Large intestine (tissue), 3 donors: ENCODE data around the gene HMGN1. TPM values are rescaled to one million over a fixed set of nuclear protein-coding genes. Genes with fewer than 3 reads are reported as not detected.
"Not testable (repeated sequence)": the region's sequence is repeated elsewhere in the genome, so short reads cannot be mapped to it uniquely, and the experiment has no call there.

Source experiments
- DNase-seq, 2 donors: peaks; one replicate each; pipeline versions ENCODE4 v3.0.0 to v3.0.0-alpha.2; 2013
- H3K27ac ChIP-seq: one replicate; pipeline ENCODE4 v1.5.1; 2013; ENCODE audit warnings: low read length
- H3K27me3 ChIP-seq: 2 replicates; pipeline ENCODE4 v1.6.1; 2013; ENCODE audit warnings: low read length; ENCODE audit not compliant: control insufficient read depth, insufficient read depth
- H3K36me3 ChIP-seq: 2 replicates; pipeline ENCODE4 v1.6.1; 2013; ENCODE audit warnings: low read length; ENCODE audit not compliant: control insufficient read depth, insufficient read depth
- H3K4me1 ChIP-seq: one replicate; pipeline ENCODE4 v1.6.1; 2013; ENCODE audit warnings: low read length; ENCODE audit not compliant: control insufficient read depth, insufficient read depth
- H3K4me3 ChIP-seq: one replicate; pipeline ENCODE4 v1.5.1; 2013; ENCODE audit warnings: low read length
- H3K9me3 ChIP-seq: one replicate; pipeline ENCODE4 v1.6.1; 2013; ENCODE audit warnings: mild to moderate bottlenecking, low read depth, low read length, moderate library complexity; ENCODE audit not compliant: control insufficient read depth
- WGBS: methylation state at CpG from one replicate; pipeline ENCODE4 v1.1.5; 2013; ENCODE audit warnings: low lambda C conversion rate; ENCODE audit not compliant: insufficient coverage; 5-methylcytosine and 5-hydroxymethylcytosine counted together
- polyA plus RNA-seq: library from polyadenylated mRNA; unstranded; fragments of 120-200 nt; gene quantifications from one replicate; pipeline ENCODE4 v1.2.1, GENCODE V29; 2013

Gene HMGN1
- polyA plus RNA-seq, 1 donor, result 371 TPM

DNA sequence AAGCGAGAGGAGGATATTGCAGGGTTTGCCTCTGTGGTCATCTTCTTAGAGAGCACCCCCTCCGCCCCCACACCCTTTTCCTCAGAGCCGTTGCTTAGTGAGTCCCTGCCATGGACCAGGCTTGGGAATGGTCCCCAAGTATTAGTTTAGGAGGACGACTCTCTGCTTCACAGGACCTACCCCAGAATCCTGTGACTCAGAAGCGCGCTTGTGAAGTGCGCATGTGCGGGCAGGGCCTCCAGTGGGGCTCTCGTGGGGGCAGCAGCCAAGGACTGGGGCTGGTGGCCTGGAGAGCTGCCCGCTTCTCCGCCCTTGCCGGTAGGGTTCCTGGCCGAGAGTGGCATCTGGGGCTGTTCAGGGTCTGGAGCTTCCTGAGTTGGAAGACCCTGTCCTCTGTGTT lies 37.3 kb upstream of the HMGN1 start:
- Histone ChIP-seq H3K36me3 (peaks cover 8% of the 10 kb centered on the region), H3K9me3 (no peaks in the 10 kb centered on the region), H3K27me3 (no peaks in the 10 kb centered on the region), H3K27ac (peak overlapping the region; percentile 69), H3K4me1 (peaks cover 20% of the 10 kb centered on the region), H3K4me3 (peak overlapping the region; percentile 17)
- WGBS, result no CpG with 5 or more reads among the region's 13 CpGs
- DNase-seq, result no peak

DNA sequence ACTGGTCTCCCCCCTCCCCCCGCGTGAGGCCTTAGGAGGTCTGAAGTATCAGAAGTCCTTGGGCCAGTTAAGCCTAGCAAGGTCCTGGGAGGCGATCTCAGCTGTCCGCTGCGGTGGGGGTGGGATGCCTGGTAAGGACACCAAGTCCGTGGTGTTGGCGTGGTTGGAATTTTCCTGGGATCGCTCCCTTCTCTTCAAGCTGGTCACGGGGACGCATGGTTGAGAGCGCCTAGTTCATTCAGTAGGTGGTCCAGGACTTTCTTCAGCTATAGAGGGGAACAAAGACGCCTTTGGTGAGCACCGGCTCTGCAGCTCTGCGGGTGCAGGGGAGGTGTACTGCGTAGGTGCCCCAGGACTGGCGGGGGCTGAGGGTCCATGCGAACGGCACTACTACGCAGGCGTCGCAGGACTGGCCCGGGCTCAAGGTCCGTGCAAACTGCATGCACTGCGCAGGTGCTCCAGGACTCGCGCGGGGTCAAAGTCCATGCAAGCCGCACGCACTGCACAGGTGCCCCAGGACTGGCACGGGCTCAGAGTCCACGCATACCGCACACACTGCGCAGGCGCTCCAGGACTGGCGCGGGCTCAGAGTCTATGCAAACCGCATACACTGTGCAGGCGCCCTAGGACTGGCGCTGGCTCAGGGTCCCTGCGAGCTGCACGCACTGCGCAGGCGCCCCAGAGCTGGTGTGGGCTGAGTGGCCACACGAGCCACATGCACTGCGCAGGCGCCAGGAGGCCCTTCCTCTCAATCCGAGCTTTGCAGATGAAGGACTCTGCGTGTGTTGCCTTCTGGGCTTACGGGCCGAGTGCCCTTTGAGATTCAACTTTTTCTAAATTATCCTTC lies 36.6 kb upstream of the HMGN1 start:
- Histone ChIP-seq H3K27me3 (no peaks in the 10 kb centered on the region), H3K36me3 (peaks cover 2% of the 10 kb centered on the region), H3K27ac (peak overlapping the region; percentile 86), H3K4me3 (peak overlapping the region; percentile 21), H3K4me1 (peaks cover 20% of the 10 kb centered on the region), H3K9me3 (no peaks in the 10 kb centered on the region)
- WGBS, result no CpG with 5 or more reads among the region's 50 CpGs
- DNase-seq, result peak; percentile 96 to 97

DNA sequence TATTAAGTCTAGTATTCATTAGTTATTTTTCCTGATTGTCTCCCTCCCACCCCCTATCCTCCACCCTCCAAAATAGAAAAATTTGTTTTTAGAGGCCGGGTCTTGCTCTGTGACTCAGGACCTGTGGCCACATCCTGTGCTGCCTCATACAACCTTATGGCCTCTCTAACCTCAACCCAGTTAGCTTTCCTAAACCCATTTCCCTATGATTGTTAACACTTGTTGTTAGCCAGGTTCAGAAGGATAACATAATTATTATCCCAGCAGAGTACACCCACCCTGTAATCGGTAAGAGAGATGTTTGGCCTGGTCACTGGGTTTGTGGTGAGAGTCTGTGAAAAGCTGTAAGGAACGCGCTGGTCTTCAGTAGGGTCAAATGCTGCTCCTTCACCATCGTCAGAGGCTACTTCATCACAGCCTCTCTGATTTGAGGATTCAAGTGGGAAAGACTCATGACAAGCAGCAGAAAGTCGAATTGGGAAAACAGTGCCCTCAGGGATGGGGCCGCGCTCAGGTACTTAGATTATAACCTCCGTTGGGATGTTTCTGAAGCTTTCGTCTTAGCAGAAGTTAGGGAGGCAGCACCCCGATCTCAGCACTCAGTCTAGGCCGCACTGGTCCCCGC lies 35.9 kb upstream of the HMGN1 start:
- no peak for DNase-seq
- peak overlapping the region; percentile 21 for H3K4me3 ChIP-seq
- H3K27ac ChIP-seq, result peak overlapping the region; percentile 86
- no peaks in the 10 kb centered on the region for H3K36me3 ChIP-seq
- H3K4me1 ChIP-seq, result peaks cover 20% of the 10 kb centered on the region
- no peaks in the 10 kb centered on the region for H3K9me3 ChIP-seq
- no CpG with 5 or more reads among the region's 13 CpGs for WGBS
- no peaks in the 10 kb centered on the region for H3K27me3 ChIP-seq

DNA sequence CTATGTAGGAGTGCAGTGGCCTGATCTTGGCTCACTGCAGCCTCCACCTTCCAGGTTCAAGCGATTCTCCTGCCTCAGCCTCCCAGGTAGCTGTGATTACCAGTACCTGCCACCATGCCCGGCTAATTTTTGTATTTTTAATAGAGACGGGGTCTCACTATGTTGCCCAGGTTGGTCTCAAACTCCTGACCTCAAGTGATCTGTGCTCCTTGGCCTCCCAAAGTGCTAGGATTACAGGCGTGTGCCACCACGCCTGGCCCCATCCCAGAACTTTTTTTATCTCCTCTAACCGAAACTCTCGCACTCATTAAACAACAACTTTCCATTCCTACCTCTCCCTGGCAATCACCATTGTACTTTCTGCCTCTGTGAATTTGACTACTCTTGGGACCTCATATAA lies 33.2 kb upstream of the HMGN1 start:
- H3K27ac ChIP-seq, H3K36me3 ChIP-seq, H3K9me3 ChIP-seq, H3K27me3 ChIP-seq, DNase-seq, H3K4me3 ChIP-seq: not testable (repeated sequence)
- H3K4me1 ChIP-seq, result peaks cover 16% of the 10 kb centered on the region
- 100% methylated on average over 2 of the region's 7 CpGs for WGBS

DNA sequence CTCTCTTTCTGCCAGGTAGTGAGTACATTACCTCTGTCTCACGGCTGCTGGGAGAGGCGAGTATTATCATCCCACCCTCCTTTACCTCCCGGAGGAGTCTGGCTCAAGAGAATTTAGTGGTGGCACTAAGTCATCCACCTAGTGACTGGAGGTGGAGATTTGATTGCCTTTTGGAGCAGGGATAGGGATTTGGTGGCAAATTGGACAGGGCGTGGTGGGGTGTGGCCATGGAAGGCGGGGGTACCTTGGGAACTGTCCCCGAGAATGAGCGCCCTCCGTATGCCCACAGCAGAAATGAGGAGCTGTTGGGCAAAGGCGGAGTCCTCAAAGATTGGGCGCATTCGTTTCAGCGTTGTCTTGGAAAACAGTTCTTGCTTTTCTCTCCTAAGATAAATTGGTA lies 32.1 kb upstream of the HMGN1 start:
- no peaks in the 10 kb centered on the region for H3K27me3 ChIP-seq
- peak overlapping the region; percentile 74 for H3K4me3 ChIP-seq
- H3K36me3 ChIP-seq, result no peaks in the 10 kb centered on the region
- no CpG with 5 or more reads among the region's 12 CpGs for WGBS
- DNase-seq, result peak in 1 of 2 donors; percentile 30
- H3K27ac ChIP-seq, result peak overlapping the region; percentile 91
- H3K4me1 ChIP-seq, result peaks cover 5% of the 10 kb centered on the region
- no peaks in the 10 kb centered on the region for H3K9me3 ChIP-seq

DNA sequence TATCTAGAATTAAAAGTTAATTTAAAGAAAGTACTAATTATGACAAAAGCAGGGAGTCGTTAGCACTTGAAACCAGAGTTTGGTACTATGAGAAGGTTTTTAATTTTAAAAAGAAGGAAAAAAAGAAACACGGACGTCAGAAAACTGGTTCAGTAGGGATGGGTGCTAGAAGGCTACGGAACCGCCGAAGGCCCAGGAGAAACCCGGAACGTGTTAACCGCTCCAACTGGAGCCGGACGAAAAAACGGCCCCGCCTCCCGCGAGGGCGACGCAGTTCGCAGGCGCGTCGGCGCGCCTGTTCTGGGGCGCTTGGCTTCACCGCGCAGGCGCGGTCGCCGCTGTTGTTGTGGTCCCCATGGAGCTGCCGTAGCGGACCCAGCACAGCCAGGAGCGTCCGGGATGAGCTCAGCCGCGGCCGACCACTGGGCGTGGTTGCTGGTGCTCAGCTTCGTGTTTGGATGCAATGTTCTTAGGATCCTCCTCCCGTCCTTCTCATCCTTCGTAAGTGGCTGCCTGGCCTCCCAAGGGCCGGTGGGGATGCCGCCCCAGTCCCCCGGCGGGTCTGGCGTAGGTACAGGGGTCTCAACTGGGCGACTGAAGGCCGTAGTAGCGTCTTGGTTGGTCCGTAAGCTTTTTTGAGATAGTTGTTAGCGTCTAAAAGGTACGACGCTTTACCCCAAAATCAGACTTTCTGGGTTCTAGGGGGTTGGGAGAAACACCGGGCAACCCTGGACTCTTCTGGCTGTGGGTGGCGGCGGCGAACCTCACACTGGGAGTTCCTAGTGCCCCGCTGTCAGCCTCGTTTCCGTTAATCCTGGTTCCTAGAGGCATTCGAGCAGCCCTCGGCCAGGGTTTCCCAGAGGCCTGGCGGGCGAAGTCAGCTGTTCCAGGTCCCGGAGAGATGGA lies 31.4 kb upstream of the HMGN1 start:
- H3K27ac ChIP-seq, result peak overlapping the region; percentile 91
- peak; percentile 96 for DNase-seq
- peaks cover 4% of the 10 kb centered on the region for H3K4me1 ChIP-seq
- H3K27me3 ChIP-seq, result no peaks in the 10 kb centered on the region
- H3K36me3 ChIP-seq, result no peaks in the 10 kb centered on the region
- peak overlapping the region; percentile 74 for H3K4me3 ChIP-seq
- 0% methylated on average over 3 of the region's 65 CpGs for WGBS
- no peaks in the 10 kb centered on the region for H3K9me3 ChIP-seq

DNA sequence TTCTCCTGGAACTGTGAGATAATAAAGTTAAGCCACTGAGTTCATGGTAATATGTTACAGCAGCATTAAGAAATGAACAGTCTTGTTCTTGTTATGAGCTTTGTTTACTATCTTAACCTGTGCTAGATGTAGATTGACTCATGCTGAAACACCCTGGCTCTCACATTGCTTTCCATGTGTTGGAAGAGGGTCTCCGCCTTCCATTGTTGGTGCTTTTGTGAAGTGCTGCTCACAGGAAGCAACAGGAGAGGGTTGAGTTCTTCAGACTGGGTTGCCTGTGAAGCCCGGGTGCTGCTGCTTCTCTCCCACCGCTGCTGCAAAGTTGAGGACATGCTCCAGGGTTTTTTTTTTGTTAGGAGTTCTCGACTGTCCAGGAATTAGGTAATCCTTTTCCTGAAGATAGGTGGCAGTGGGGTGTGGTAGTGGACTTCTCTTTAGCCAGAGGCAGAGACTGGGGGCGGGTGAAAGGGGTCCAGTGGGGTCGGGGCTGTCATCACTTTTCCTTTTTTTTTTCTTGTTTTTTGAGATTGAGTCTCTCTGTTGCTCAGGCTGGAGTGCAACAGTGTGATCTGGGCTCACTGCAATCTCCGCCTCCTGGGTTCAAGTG lies 28.7 kb upstream of the HMGN1 start:
- no peaks in the 10 kb centered on the region for H3K27me3 ChIP-seq
- no CpG with 5 or more reads among the region's 7 CpGs for WGBS
- no peak overlapping the region for H3K27ac ChIP-seq
- no peak for DNase-seq
- H3K4me3 ChIP-seq, result no peak overlapping the region
- H3K36me3 ChIP-seq, result no peaks in the 10 kb centered on the region
- no peaks in the 10 kb centered on the region for H3K4me1 ChIP-seq
- H3K9me3 ChIP-seq, result no peaks in the 10 kb centered on the region

DNA sequence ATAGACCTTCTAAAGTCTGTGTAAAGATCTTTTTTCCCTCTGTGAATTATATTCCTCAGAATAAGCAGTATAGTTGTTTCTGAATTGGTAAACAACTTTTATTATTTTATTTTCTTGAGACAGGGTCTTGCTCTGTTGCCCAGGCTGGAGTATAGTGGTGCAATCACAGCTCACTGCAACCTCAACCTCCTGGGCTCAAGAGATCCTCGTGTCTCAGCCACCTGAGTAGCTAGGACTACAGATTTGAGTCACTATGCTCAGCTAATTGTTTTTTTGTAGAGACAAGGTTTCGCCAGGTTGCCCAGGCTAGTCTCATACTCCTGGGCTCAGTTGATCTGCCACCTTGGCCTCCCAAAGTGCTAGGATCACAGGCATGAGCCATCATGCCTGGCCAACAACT lies 26.6 kb upstream of the HMGN1 start:
- DNase-seq, result no peak
- no peak overlapping the region for H3K27ac ChIP-seq
- H3K9me3 ChIP-seq, result no peaks in the 10 kb centered on the region
- H3K4me1 ChIP-seq, result no peaks in the 10 kb centered on the region
- H3K27me3 ChIP-seq, result no peaks in the 10 kb centered on the region
- H3K4me3 ChIP-seq, result no peak overlapping the region
- H3K36me3 ChIP-seq, result no peaks in the 10 kb centered on the region
- no CpG with 5 or more reads among the region's 2 CpGs for WGBS

DNA sequence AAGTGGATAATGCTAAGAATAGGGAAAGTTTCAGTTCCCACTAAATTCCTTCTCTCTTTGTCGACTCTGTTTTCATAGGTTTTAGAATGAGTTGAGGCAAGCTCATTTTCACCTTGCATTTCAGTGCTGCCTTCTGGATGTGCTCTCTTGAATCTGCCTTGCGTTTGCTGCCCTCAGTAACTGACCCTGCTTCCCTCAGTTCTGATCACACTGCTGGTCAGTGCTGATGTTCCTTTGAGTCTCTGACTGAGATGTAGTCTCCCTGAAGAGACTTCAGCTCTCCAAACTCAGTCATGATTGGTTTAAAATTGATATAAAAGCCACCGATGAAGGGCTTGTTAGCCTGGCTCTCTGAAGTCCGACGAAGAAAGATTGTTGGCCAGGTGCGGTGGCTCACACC lies 25.2 kb upstream of the HMGN1 start:
- Histone ChIP-seq H3K9me3 (no peaks in the 10 kb centered on the region), H3K27me3 (no peaks in the 10 kb centered on the region), H3K27ac (no peak overlapping the region), H3K36me3 (no peaks in the 10 kb centered on the region), H3K4me3 (no peak overlapping the region), H3K4me1 (no peaks in the 10 kb centered on the region)
- DNase-seq, result no peak
- no CpG with 5 or more reads among the region's 6 CpGs for WGBS

DNA sequence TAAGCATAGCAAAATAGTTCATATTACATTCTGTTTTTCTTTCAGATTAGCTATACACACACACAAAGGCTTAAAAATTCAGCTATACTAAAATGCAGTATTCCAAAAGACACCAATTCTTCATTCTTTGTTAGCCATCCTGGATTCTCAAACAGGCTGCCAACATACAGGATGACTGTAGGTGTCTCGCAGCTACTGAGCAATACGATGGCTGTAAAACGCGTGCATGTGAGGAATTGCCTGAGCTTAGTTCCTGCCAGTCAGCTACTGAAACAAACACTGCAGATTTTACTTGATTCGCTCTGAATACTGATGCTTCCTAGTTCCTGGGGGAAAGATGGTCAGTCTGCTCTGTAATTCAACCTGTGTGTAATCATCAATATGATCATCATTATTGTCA lies 24.7 kb upstream of the HMGN1 start:
- WGBS, result no CpG with 5 or more reads among the region's 5 CpGs
- Histone ChIP-seq H3K36me3 (no peaks in the 10 kb centered on the region), H3K9me3 (no peaks in the 10 kb centered on the region), H3K4me1 (no peaks in the 10 kb centered on the region), H3K4me3 (no peak overlapping the region), H3K27me3 (no peaks in the 10 kb centered on the region), H3K27ac (no peak overlapping the region)
- peak; percentile 49 to 52 for DNase-seq
